ENCODE data around the gene MARS1. TPM values are rescaled to one million over a fixed set of nuclear protein-coding genes. Genes with fewer than 3 reads are reported as not detected.

MARS1 gene
- total and polyA plus RNA-seq, 2 experiments from 2014 or later: 266 to 351 TPM

GRCh38 chr12:57554453-57554852, 66.6 kb downstream of the MARS1 start:
- peaks cover 7% of the 10 kb centered on the region; the same call in 1 of the 2 replicates for H3F3A ChIP-seq (replicated peaks; ENCODE audit: low read depth)
- ATAC-seq (no peak), DNase-seq (ENCODE audit: low spot score) (no peak)
- no peak overlapping the region for H3K4me3 ChIP-seq
- no peak overlapping the region for H3K27ac ChIP-seq (ENCODE audit: low read depth)
- Mint-ChIP-seq H3K4me3 (no peak overlapping the region), H3K4me1 (peaks cover 48% of the 10 kb centered on the region), H3K27me3 (ENCODE audit: insufficient read depth, low read depth, poor library complexity) (peaks cover 3% of the 10 kb centered on the region), H3K27ac (no peak overlapping the region), H3K36me3 (ENCODE audit: low read depth) (no peaks in the 10 kb centered on the region; the same call in 2 of the 3 replicates), H3K9me3 (no peaks in the 10 kb centered on the region)
- H2AFZ ChIP-seq: no peak overlapping the region
- H3K4me1 ChIP-seq (ENCODE audit: insufficient read depth): peaks cover 29% of the 10 kb centered on the region
- no peak overlapping the region for H3K4me2 ChIP-seq
- peaks cover 20% of the 10 kb centered on the region for H4K20me1 ChIP-seq (replicated peaks; ENCODE audit: insufficient read depth)
- H3K79me2 ChIP-seq (replicated peaks; ENCODE audit: insufficient read depth): peaks cover 44% of the 10 kb centered on the region
- no peaks in the 10 kb centered on the region for H3K27me3 ChIP-seq (ENCODE audit: insufficient read depth)
- TF ChIP-seq REST (IDR thresholded peaks at IDR 0.05; ENCODE audit: unreplicated experiment): no peak
- no peak for TF ChIP-seq JUNB (IDR thresholded peaks at IDR 0.05; ENCODE audit: unreplicated experiment)
- TF ChIP-seq STAT1 (IDR thresholded peaks at IDR 0.05; ENCODE audit: unreplicated experiment): no peak
- no peak for TF ChIP-seq POLR2AphosphoS5 (IDR thresholded peaks at IDR 0.05; ENCODE audit: low read depth)
- no peak for TF ChIP-seq ZNF331 (CRISPR knock-in tag; IDR thresholded peaks at IDR 0.05; ENCODE audit: low read depth)
- TF ChIP-seq ZNF114 (CRISPR knock-in tag; IDR thresholded peaks at IDR 0.05): no peak
- TF ChIP-seq ZNF462 (CRISPR knock-in tag; IDR thresholded peaks at IDR 0.05): no peak
- no peak for TF ChIP-seq CTCF (conservative IDR thresholded peaks at IDR 0.05; ENCODE audit: low read depth in 2 of 2)
- no peak for TF ChIP-seq EZH2 (IDR thresholded peaks at IDR 0.05; ENCODE audit: low read depth, unreplicated experiment)
- TF ChIP-seq NANOG (IDR thresholded peaks at IDR 0.05; ENCODE audit: borderline replicate concordance): no peak
- no peak for TF ChIP-seq EZH2phosphoT487 (IDR thresholded peaks at IDR 0.05; ENCODE audit: unreplicated experiment)
- no peak for TF ChIP-seq ETS1 (IDR thresholded peaks at IDR 0.05)
- no peak for TF ChIP-seq CREB1 (CRISPR knock-in tag; IDR thresholded peaks at IDR 0.05; ENCODE audit: low read depth)
- no peaks in the 10 kb centered on the region for H3K9me2 ChIP-seq (ENCODE audit: insufficient read depth)
- H3K36me3 ChIP-seq (ENCODE audit: insufficient read depth): no peaks in the 10 kb centered on the region

Data from GM23338 (cell line).